HEK293 (cell line): ENCODE measurements around the gene ZNF467.

ENCODE experiments used
- CTCF ChIA-PET: fragments of 350-600 bp; formaldehyde crosslinking; extraction: SDS; loops from one replicate; lab custom pipeline; 2021; ENCODE audit warnings: antibody characterized with exemption; lab: Yijun Ruan, JAX
- POLR2A ChIA-PET: fragments of 300-600 bp; formaldehyde crosslinking; extraction: SDS; loops from one replicate; lab custom pipeline; 2020; ENCODE audit warnings: antibody characterized with exemption, inconsistent platforms; lab: Yijun Ruan, JAX
- H3K27ac ChIP-seq: fragments of 200-500 bp; sonication (Bioruptor generic); 2 replicates; pipeline ENCODE4 v1.5.1; 2014; ENCODE audit warnings: low read depth, low read length, control low read depth, inconsistent platforms; ENCODE audit errors: extremely low read depth
- H3K36me3 ChIP-seq, 2 experiments: fragments of 200-500 bp in 1 of 2; sonication (Bioruptor generic) in 1 of 2; 1 replicate in 1 of 2; 2 replicates in 1 of 2; pipeline ENCODE4 v1.5.1; 2014 to 2017; ENCODE audit warnings: inconsistent platforms in 2 of 2, low read length in 2 of 2; ENCODE audit not compliant: control insufficient read depth in 2 of 2, insufficient read depth in 1 of 2
- H3K4me1 ChIP-seq: fragments of 200-500 bp; sonication (Bioruptor generic); 2 replicates; pipeline ENCODE4 v1.5.1; 2014; ENCODE audit warnings: mild to moderate bottlenecking, low read length, inconsistent platforms; ENCODE audit not compliant: control insufficient read depth, insufficient read depth
- H3K4me3 ChIP-seq: 2 replicates; pipeline ENCODE4 v1.5.1; 2011; ENCODE audit warnings: low read depth, mild to moderate bottlenecking, control low read depth, low read length, moderate library complexity
- H3K9me3 ChIP-seq: fragments of 200-500 bp; sonication (Bioruptor generic); 2 replicates; pipeline ENCODE4 v1.5.1; 2014; ENCODE audit warnings: low read depth, low read length, inconsistent platforms; ENCODE audit not compliant: control insufficient read depth, insufficient read depth
- GLI2 ChIP-seq: fragments of 450-650 bp; formaldehyde crosslinking; IDR thresholded peaks from 2 replicates; pipeline ENCODE4; 2017; ENCODE audit warnings: missing biosample characterization, missing genetic modification characterization, low read depth, borderline replicate concordance
- MYNN ChIP-seq: fragments of 450-650 bp; formaldehyde crosslinking; IDR thresholded peaks from 2 replicates; pipeline ENCODE4 v1.5.1; 2016; ENCODE audit warnings: missing biosample characterization, missing genetic modification characterization, borderline replicate concordance
- SALL2 ChIP-seq: fragments of 450-650 bp; formaldehyde crosslinking; IDR thresholded peaks from 2 replicates; pipeline ENCODE4 v1.5.0; 2017; ENCODE audit warnings: missing biosample characterization, mild to moderate bottlenecking, missing genetic modification characterization, borderline replicate concordance
- YY1 ChIP-seq: fragments of 450-650 bp; formaldehyde crosslinking; IDR thresholded peaks from 2 replicates; pipeline ENCODE4 v1.5.1; 2018; ENCODE audit warnings: missing biosample characterization, missing genetic modification characterization
- ZBTB17 ChIP-seq: fragments of 450-650 bp; formaldehyde crosslinking; IDR thresholded peaks from 2 replicates; pipeline ENCODE4 v1.5.1; 2016; ENCODE audit warnings: missing biosample characterization, missing genetic modification characterization
- ZBTB48 ChIP-seq: fragments of 450-650 bp; formaldehyde crosslinking; IDR thresholded peaks from 2 replicates; pipeline ENCODE4 v1.5.1; 2016; ENCODE audit warnings: missing biosample characterization, missing genetic modification characterization
- ZFP37 ChIP-seq: fragments of 450-650 bp; formaldehyde crosslinking; IDR thresholded peaks from 2 replicates; pipeline ENCODE4 v1.5.1; 2016; ENCODE audit warnings: missing biosample characterization, missing genetic modification characterization
- ZNF10 ChIP-seq: fragments of 450-650 bp; formaldehyde crosslinking; IDR thresholded peaks from 2 replicates; pipeline ENCODE4 v1.5.1; 2017; ENCODE audit warnings: missing biosample characterization, missing genetic modification characterization
- ZNF138 ChIP-seq: fragments of 450-650 bp; formaldehyde crosslinking; IDR thresholded peaks from 2 replicates; pipeline ENCODE4 v1.5.1; 2016; ENCODE audit warnings: missing biosample characterization, missing genetic modification characterization, borderline replicate concordance
- ZNF223 ChIP-seq: fragments of 450-650 bp; formaldehyde crosslinking; IDR thresholded peaks from 2 replicates; pipeline ENCODE4 v1.5.1; 2016; ENCODE audit warnings: missing biosample characterization, missing genetic modification characterization
- ZNF23 ChIP-seq: fragments of 450-650 bp; formaldehyde crosslinking; IDR thresholded peaks from 2 replicates; pipeline ENCODE4 v1.5.1; 2016; ENCODE audit warnings: missing biosample characterization, missing genetic modification characterization, borderline replicate concordance
- ZNF239 ChIP-seq: fragments of 450-650 bp; formaldehyde crosslinking; IDR thresholded peaks from 2 replicates; pipeline ENCODE4 v1.5.1; 2016; ENCODE audit warnings: missing biosample characterization, missing genetic modification characterization
- ZNF266 ChIP-seq: fragments of 450-650 bp; formaldehyde crosslinking; IDR thresholded peaks from 2 replicates; pipeline ENCODE4 v1.5.1; 2016; ENCODE audit warnings: missing biosample characterization, missing genetic modification characterization, low read depth
- ZNF335 ChIP-seq: fragments of 450-650 bp; formaldehyde crosslinking; conservative IDR thresholded peaks from 2 replicates; pipeline ENCODE4 v1.5.1; 2016; ENCODE audit warnings: missing biosample characterization, missing genetic modification characterization
- ZNF354C ChIP-seq: fragments of 450-650 bp; formaldehyde crosslinking; IDR thresholded peaks from 2 replicates; pipeline ENCODE4 v1.5.1; 2016; ENCODE audit warnings: missing biosample characterization, missing genetic modification characterization, low read depth, borderline replicate concordance
- ZNF473 ChIP-seq: fragments of 450-650 bp; formaldehyde crosslinking; IDR thresholded peaks from 2 replicates; pipeline ENCODE4 v1.5.1; 2017; ENCODE audit warnings: missing biosample characterization, missing genetic modification characterization
- ZNF596 ChIP-seq: fragments of 450-650 bp; IDR thresholded peaks from 2 replicates; pipeline ENCODE4 v1.5.0; 2018; ENCODE audit warnings: missing biosample characterization, mild to moderate bottlenecking, missing genetic modification characterization, moderate library complexity
- ZNF600 ChIP-seq: fragments of 450-650 bp; formaldehyde crosslinking; IDR thresholded peaks from 2 replicates; pipeline ENCODE4 v1.5.1; 2016; ENCODE audit warnings: missing biosample characterization, missing genetic modification characterization
- ZNF654 ChIP-seq: fragments of 450-650 bp; formaldehyde crosslinking; IDR thresholded peaks from 2 replicates; pipeline ENCODE4 v1.5.1; 2016; ENCODE audit warnings: low read depth, missing biosample characterization, missing genetic modification characterization
- TF ChIP-seq, protein P1 (sequence below): fragments of 450-650 bp; formaldehyde crosslinking; IDR thresholded peaks from 2 replicates; pipeline ENCODE4 v1.5.0; 2017; ENCODE audit warnings: missing biosample characterization, missing genetic modification characterization, borderline replicate concordance
- TF ChIP-seq, protein P2 (sequence below): fragments of 450-650 bp; formaldehyde crosslinking; IDR thresholded peaks from 2 replicates; pipeline ENCODE4 v1.5.1; 2016; ENCODE audit warnings: missing biosample characterization, missing genetic modification characterization
- TF ChIP-seq, protein P3 (sequence below): fragments of 450-650 bp; formaldehyde crosslinking; IDR thresholded peaks from 2 replicates; pipeline ENCODE4 v1.5.1; 2016; ENCODE audit warnings: missing biosample characterization, missing genetic modification characterization, borderline replicate concordance

Gene ZNF467

DNA sequence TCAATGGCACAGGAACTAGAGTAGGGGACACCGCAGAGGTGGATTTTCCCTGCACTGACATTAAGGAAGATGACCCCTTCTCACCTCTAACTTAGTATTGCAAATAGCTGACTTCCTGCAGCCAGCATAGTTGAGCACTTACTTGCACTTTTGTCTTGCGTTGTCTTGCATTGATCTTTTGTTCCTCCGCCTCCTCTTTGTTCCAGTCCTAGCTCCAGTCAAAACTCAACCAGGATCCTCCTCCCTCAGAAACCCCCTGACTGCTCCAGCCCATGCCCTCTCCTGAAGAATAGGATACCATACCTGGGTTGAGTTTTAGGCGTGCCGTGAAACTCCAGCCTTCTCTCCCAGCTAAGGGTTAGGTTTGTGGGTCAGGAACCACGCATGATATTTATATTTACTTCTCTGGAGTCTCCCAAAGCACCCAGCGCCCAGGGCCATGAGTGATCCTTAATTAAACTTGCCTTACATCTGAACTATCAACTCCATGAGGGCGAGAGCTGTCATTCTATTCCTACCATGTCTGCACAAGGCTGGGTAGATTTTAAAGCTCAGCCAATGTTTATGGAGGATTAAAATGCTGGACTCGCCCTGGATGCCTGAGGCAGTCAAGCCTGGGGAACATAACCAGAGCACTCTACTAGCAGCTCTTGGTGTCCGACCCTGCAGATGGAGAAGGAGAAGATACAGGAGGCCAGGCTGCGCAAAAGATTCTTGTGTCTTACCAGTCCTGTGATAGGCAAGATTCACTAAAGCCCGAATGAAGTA, 14.1 kb downstream of the ZNF467 start (continued):
- TF ChIP-seq, protein P1, sequence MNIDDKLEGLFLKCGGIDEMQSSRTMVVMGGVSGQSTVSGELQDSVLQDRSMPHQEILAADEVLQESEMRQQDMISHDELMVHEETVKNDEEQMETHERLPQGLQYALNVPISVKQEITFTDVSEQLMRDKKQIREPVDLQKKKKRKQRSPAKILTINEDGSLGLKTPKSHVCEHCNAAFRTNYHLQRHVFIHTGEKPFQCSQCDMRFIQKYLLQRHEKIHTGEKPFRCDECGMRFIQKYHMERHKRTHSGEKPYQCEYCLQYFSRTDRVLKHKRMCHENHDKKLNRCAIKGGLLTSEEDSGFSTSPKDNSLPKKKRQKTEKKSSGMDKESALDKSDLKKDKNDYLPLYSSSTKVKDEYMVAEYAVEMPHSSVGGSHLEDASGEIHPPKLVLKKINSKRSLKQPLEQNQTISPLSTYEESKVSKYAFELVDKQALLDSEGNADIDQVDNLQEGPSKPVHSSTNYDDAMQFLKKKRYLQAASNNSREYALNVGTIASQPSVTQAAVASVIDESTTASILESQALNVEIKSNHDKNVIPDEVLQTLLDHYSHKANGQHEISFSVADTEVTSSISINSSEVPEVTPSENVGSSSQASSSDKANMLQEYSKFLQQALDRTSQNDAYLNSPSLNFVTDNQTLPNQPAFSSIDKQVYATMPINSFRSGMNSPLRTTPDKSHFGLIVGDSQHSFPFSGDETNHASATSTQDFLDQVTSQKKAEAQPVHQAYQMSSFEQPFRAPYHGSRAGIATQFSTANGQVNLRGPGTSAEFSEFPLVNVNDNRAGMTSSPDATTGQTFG (tag by site-specific recombination) = no peak
- no peak for TF ChIP-seq SALL2 (tag by site-specific recombination)
- no peak for TF ChIP-seq ZNF335 (tag by site-specific recombination)
- no peak for TF ChIP-seq ZNF138 (tag by site-specific recombination)

DNA sequence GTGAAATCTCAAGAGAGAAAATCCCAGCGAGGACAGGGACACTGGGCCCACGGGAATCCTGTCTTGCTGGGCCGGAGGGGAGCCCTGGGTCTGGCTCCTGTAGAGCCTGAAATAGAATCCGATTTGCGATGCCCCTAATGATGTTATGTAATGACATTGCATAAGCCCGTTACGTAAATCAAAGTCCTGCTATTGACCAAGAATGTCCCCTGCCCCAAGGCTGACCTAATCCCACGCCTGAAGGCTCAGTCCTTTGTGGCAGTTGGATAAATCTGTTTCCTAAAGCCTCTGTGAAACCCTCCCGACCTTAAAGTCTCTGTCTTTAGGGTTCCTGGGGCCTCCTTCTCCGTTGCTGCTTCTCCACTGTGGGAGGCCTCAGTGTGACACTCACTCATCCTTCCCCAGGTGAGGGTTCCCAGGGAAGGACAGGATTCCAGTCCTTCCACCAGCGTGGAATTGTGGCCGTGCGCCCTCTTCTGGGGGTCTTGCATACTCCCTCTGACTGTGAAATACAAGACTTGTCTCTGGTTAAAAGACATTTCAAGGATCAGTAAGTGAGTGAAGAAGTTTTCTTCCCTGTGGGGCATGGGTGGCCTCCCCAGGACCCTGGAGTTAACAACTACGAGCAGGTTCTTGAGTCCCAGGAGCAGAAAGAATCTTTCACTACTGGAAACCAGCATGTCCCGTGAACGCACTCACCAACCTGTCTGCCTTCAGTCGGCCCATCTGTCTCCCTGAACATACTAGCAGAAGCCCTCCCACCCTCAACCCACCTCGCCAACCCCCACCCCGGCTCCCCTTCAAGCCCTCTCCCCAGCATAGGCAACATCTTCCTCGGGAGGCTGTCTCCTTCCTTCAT, 19.8 kb downstream of the ZNF467 start:
- CTCF ChIA-PET = interaction anchor here (0.6 to 3.5 kb wide), 7 partner anchors 11 to 1278 kb away, joined by 3 to 25 read pairs (median 5); no protein-coding TSS in a partner anchor
- POLR2A ChIA-PET = no interaction called here
- no peaks in the 10 kb centered on the region for H3K36me3 ChIP-seq
- H3K4me3 ChIP-seq = no peak overlapping the region
- no peak overlapping the region for H3K27ac ChIP-seq
- H3K9me3 ChIP-seq = no peaks in the 10 kb centered on the region
- H3K4me1 ChIP-seq = no peaks in the 10 kb centered on the region
- TF ChIP-seq GLI2 (no peak), ZNF223 (tag by site-specific recombination) (no peak), YY1 (tag by site-specific recombination) (no peak), ZBTB48 (tag by site-specific recombination) (no peak), ZNF596 (no peak), ZNF23 (tag by site-specific recombination) (no peak), ZNF239 (tag by site-specific recombination) (no peak), MYNN (tag by site-specific recombination) (no peak), ZNF266 (tag by site-specific recombination) (no peak), ZNF654 (tag by site-specific recombination) (peak; percentile 66), ZNF473 (tag by site-specific recombination) (no peak), ZNF354C (tag by site-specific recombination) (no peak), ZNF10 (tag by site-specific recombination) (peak; percentile 87), ZBTB17 (tag by site-specific recombination) (no peak), ZNF600 (tag by site-specific recombination) (no peak), ZFP37 (tag by site-specific recombination) (peak; percentile 97)
- TF ChIP-seq, protein P2, sequence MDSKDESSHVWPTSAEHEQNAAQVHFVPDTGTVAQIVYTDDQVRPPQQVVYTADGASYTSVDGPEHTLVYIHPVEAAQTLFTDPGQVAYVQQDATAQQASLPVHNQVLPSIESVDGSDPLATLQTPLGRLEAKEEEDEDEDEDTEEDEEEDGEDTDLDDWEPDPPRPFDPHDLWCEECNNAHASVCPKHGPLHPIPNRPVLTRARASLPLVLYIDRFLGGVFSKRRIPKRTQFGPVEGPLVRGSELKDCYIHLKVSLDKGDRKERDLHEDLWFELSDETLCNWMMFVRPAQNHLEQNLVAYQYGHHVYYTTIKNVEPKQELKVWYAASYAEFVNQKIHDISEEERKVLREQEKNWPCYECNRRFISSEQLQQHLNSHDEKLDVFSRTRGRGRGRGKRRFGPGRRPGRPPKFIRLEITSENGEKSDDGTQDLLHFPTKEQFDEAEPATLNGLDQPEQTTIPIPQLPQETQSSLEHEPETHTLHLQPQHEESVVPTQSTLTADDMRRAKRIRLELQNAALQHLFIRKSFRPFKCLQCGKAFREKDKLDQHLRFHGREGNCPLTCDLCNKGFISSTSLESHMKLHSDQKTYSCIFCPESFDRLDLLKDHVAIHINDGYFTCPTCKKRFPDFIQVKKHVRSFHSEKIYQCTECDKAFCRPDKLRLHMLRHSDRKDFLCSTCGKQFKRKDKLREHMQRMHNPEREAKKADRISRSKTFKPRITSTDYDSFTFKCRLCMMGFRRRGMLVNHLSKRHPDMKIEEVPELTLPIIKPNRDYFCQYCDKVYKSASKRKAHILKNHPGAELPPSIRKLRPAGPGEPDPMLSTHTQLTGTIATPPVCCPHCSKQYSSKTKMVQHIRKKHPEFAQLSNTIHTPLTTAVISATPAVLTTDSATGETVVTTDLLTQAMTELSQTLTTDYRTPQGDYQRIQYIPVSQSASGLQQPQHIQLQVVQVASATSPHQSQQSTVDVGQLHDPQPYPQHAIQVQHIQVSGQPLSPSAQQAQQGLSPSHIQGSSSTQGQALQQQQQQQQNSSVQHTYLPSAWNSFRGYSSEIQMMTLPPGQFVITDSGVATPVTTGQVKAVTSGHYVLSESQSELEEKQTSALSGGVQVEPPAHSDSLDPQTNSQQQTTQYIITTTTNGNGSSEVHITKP (tag by site-specific recombination) = no peak
- TF ChIP-seq, protein P3, sequence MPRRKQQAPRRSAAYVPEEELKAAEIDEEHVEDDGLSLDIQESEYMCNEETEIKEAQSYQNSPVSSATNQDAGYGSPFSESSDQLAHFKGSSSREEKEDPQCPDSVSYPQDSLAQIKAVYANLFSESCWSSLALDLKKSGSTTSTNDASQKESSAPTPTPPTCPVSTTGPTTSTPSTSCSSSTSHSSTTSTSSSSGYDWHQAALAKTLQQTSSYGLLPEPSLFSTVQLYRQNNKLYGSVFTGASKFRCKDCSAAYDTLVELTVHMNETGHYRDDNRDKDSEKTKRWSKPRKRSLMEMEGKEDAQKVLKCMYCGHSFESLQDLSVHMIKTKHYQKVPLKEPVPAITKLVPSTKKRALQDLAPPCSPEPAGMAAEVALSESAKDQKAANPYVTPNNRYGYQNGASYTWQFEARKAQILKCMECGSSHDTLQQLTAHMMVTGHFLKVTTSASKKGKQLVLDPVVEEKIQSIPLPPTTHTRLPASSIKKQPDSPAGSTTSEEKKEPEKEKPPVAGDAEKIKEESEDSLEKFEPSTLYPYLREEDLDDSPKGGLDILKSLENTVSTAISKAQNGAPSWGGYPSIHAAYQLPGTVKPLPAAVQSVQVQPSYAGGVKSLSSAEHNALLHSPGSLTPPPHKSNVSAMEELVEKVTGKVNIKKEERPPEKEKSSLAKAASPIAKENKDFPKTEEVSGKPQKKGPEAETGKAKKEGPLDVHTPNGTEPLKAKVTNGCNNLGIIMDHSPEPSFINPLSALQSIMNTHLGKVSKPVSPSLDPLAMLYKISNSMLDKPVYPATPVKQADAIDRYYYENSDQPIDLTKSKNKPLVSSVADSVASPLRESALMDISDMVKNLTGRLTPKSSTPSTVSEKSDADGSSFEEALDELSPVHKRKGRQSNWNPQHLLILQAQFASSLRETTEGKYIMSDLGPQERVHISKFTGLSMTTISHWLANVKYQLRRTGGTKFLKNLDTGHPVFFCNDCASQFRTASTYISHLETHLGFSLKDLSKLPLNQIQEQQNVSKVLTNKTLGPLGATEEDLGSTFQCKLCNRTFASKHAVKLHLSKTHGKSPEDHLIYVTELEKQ = no peak
